GM23338 (cell line): Measurements from ENCODE around the gene WDR74. TPM values are rescaled to one million over a fixed set of nuclear protein-coding genes. Genes with fewer than 3 reads are reported as not detected.
A peak's percentile ranks its signal among the peaks of the same experiment; 100 is the strongest.

Source experiments
- ATAC-seq: fragments of 200-7000 bp; cut with Tn5 transposase; 3 replicates; pipeline ENCODE4 v1.9.1; 2020
- DNase-seq: peaks from one replicate; pipeline ENCODE4 v3.0.0-alpha.2; 2015; ENCODE audit warnings: low spot score
- H2AFZ ChIP-seq: fragments of 200-600 bp; sonication (generic); 2 replicates; pipeline ENCODE4 v1.8.0; 2016; ENCODE audit warnings: antibody characterized with exemption, mild to moderate bottlenecking, moderate library complexity
- H3F3A ChIP-seq: fragments of 200-600 bp; sonication (generic); replicated peaks from 2 replicates; pipeline ENCODE4 v1.8.0; 2017; ENCODE audit warnings: antibody characterized with exemption, mixed run types, low read depth
- H3K27ac ChIP-seq: fragments of 200-600 bp; sonication (generic); 2 replicates; pipeline ENCODE4 v1.6.1; 2016; ENCODE audit warnings: low read depth
- H3K27me3 ChIP-seq: fragments of 200-600 bp; sonication (generic); 2 replicates; pipeline ENCODE4 v1.8.0; 2016; ENCODE audit warnings: mild to moderate bottlenecking, mixed run types, moderate library complexity; ENCODE audit not compliant: insufficient read depth
- H3K36me3 ChIP-seq: fragments of 200-600 bp; sonication (generic); 2 replicates; pipeline ENCODE4 v1.8.0; 2016; ENCODE audit warnings: mild to moderate bottlenecking; ENCODE audit not compliant: insufficient read depth
- H3K4me1 ChIP-seq: fragments of 200-600 bp; sonication (generic); 2 replicates; pipeline ENCODE4 v1.8.0; 2016; ENCODE audit warnings: mild to moderate bottlenecking, moderate library complexity; ENCODE audit not compliant: insufficient read depth
- H3K4me2 ChIP-seq: fragments of 200-600 bp; sonication (generic); 2 replicates; pipeline ENCODE4 v1.7.1; 2017; ENCODE audit warnings: mixed run types
- H3K4me3 ChIP-seq: fragments of 200-600 bp; sonication (generic); 2 replicates; pipeline ENCODE4 v1.6.1; 2016; ENCODE audit warnings: mixed run types
- H3K79me2 ChIP-seq: fragments of 200-600 bp; sonication (generic); replicated peaks from 2 replicates; pipeline ENCODE4 v1.8.0; 2017; ENCODE audit warnings: mild to moderate bottlenecking; ENCODE audit not compliant: insufficient read depth
- H3K9me2 ChIP-seq: fragments of 200-600 bp; sonication (generic); 2 replicates; pipeline ENCODE4 v1.8.0; 2017; ENCODE audit not compliant: insufficient read depth
- H4K20me1 ChIP-seq: fragments of 200-600 bp; sonication (generic); replicated peaks from 2 replicates; pipeline ENCODE4 v1.8.0; 2017; ENCODE audit warnings: mild to moderate bottlenecking; ENCODE audit not compliant: insufficient read depth
- H3K27ac Mint-ChIP-seq: 2 replicates; pipeline ENCODE4 v1.8.0; 2020; ENCODE audit warnings: inconsistent platforms, mild to moderate bottlenecking, moderate library complexity, mixed read lengths
- H3K27me3 Mint-ChIP-seq: 3 replicates; pipeline ENCODE4 v1.8.0; 2022; ENCODE audit warnings: low read depth, mild to moderate bottlenecking, moderate library complexity, mixed read lengths, inconsistent platforms; ENCODE audit not compliant: insufficient read depth, poor library complexity
- H3K36me3 Mint-ChIP-seq: 3 replicates; pipeline ENCODE4 v1.8.0; 2021; ENCODE audit warnings: low read depth, mild to moderate bottlenecking, inconsistent platforms, moderate library complexity, mixed read lengths
- H3K4me1 Mint-ChIP-seq: 3 replicates; pipeline ENCODE4 v1.8.0; 2020; ENCODE audit warnings: mild to moderate bottlenecking, inconsistent platforms, mixed read lengths
- H3K4me3 Mint-ChIP-seq: 3 replicates; pipeline ENCODE4 v1.8.0; 2021; ENCODE audit warnings: moderate library complexity, mild to moderate bottlenecking, inconsistent platforms, mixed read lengths
- H3K9me3 Mint-ChIP-seq: 3 replicates; pipeline ENCODE4 v1.8.0; 2020; ENCODE audit warnings: moderate library complexity, mild to moderate bottlenecking, inconsistent platforms, mixed read lengths
- CREB1 ChIP-seq: fragments of 250-450 bp; sonication (Bioruptor Pico); IDR thresholded peaks from 2 replicates; pipeline ENCODE4 v1.5.0; 2020; ENCODE audit warnings: low read depth, mild to moderate bottlenecking, moderate library complexity
- ETS1 ChIP-seq: IDR thresholded peaks from 2 replicates; pipeline ENCODE4 v1.6.1; 2016; ENCODE audit warnings: antibody characterized with exemption
- EZH2 ChIP-seq: fragments of 200-600 bp; sonication (generic); IDR thresholded peaks from one replicate; pipeline ENCODE4 v1.8.0; 2017; ENCODE audit warnings: antibody characterized with exemption, mild to moderate bottlenecking, low read depth; ENCODE audit not compliant: unreplicated experiment
- EZH2phosphoT487 ChIP-seq: fragments of 200-600 bp; sonication (generic); IDR thresholded peaks from one replicate; pipeline ENCODE4 v1.8.1; 2018; ENCODE audit warnings: antibody characterized with exemption; ENCODE audit not compliant: unreplicated experiment
- POLR2AphosphoS5 ChIP-seq: IDR thresholded peaks from 2 replicates; pipeline ENCODE4 v1.6.1; 2016; ENCODE audit warnings: antibody characterized with exemption, low read depth
- STAT1 ChIP-seq: IDR thresholded peaks from one replicate; pipeline ENCODE4 v1.6.1; 2016; ENCODE audit warnings: antibody characterized with exemption; ENCODE audit not compliant: unreplicated experiment
- ZNF331 ChIP-seq: fragments of 250-450 bp; sonication (Bioruptor Pico); IDR thresholded peaks from 2 replicates; pipeline ENCODE4 v1.5.0; 2020; ENCODE audit warnings: low read depth, mild to moderate bottlenecking, moderate library complexity
- ZNF462 ChIP-seq: fragments of 250-450 bp; sonication (Bioruptor Pico); IDR thresholded peaks from 2 replicates; pipeline ENCODE4 v1.5.0; 2020; ENCODE audit warnings: mild to moderate bottlenecking, moderate library complexity
- polyA plus RNA-seq: library from polyadenylated mRNA; unstranded; fragments of >200 nt; fragmentation: Nextera tagmentation; extraction: Ambion mirVana; gene quantifications from 2 replicates; pipeline ENCODE4 v1.2.1, GENCODE V29; 2016
- total RNA-seq: library from RNA; depleted of rRNA; stranded (reverse); fragments of >200 nt; shearing (Covaris generic); gene quantifications from 2 replicates; pipeline ENCODE4 v1.2.3, GENCODE V29; 2014
- TF ChIP-seq, protein P1 (sequence below): IDR thresholded peaks from one replicate; pipeline ENCODE4 v1.6.1; 2018; ENCODE audit warnings: antibody characterized with exemption; ENCODE audit not compliant: unreplicated experiment

Gene WDR74
- total and polyA plus RNA-seq, 2 experiments from 2014 or later, result 94.4 to 136 TPM

DNA sequence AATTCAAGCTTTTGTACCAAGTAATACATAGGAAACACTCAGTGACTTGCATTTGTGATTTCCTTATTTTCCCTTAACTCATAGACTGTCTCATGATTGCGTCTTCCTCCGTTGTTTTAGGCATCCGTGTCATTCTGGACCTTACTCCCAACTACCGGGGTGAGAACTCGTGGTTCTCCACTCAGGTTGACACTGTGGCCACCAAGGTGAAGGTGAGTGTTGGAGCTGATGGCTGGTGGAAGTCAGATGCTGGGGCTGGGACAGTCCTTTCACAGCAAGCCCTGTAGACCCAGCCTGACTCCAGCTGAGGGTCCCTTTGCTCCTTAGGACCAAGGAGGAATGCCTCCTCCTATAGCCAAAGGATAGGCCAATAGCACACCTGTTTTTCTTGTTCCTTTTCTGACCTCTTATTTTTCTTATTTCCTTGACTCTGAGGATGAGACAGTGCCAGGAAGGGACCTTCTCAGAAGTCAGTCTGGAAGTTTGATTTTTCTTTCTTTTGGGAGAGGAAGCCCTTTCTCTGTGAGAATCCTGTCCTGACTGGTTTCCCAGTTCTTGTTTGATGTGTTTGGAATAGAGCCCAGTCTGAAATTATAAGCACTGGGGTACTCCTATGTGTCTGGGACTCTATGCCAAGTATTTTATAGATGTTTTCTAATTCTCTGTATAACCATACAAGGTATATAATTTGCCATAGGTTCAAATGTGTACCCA lies 43.6 kb upstream of the WDR74 start (continued):
- TF ChIP-seq, protein P1, sequence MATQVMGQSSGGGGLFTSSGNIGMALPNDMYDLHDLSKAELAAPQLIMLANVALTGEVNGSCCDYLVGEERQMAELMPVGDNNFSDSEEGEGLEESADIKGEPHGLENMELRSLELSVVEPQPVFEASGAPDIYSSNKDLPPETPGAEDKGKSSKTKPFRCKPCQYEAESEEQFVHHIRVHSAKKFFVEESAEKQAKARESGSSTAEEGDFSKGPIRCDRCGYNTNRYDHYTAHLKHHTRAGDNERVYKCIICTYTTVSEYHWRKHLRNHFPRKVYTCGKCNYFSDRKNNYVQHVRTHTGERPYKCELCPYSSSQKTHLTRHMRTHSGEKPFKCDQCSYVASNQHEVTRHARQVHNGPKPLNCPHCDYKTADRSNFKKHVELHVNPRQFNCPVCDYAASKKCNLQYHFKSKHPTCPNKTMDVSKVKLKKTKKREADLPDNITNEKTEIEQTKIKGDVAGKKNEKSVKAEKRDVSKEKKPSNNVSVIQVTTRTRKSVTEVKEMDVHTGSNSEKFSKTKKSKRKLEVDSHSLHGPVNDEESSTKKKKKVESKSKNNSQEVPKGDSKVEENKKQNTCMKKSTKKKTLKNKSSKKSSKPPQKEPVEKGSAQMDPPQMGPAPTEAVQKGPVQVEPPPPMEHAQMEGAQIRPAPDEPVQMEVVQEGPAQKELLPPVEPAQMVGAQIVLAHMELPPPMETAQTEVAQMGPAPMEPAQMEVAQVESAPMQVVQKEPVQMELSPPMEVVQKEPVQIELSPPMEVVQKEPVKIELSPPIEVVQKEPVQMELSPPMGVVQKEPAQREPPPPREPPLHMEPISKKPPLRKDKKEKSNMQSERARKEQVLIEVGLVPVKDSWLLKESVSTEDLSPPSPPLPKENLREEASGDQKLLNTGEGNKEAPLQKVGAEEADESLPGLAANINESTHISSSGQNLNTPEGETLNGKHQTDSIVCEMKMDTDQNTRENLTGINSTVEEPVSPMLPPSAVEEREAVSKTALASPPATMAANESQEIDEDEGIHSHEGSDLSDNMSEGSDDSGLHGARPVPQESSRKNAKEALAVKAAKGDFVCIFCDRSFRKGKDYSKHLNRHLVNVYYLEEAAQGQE, result no peak
- TF ChIP-seq CREB1 (CRISPR knock-in tag) (no peak), EZH2phosphoT487 (no peak), POLR2AphosphoS5 (no peak), STAT1 (no peak)

GRCh38 chr11:62882431-62882749 lies 43.0 kb upstream of the WDR74 start:
- H3K4me3 ChIP-seq, result peak overlapping the region; percentile 98
- peaks cover 90% of the 10 kb centered on the region for H3K79me2 ChIP-seq
- peaks cover 67% of the 10 kb centered on the region for H4K20me1 ChIP-seq
- H2AFZ ChIP-seq, result no peak overlapping the region
- Mint-ChIP-seq H3K4me1 (peaks cover 60% of the 10 kb centered on the region), H3K27ac (peak overlapping the region; percentile 100), H3K36me3 (peaks cover 99% of the 10 kb centered on the region), H3K27me3 (peaks cover 45% of the 10 kb centered on the region), H3K9me3 (peaks cover 2% of the 10 kb centered on the region; the same call in 2 of the 3 replicates), H3K4me3 (peak overlapping the region; percentile 100)
- H3K36me3 ChIP-seq, result peaks cover 60% of the 10 kb centered on the region
- peak overlapping the region; percentile 80 for H3K4me2 ChIP-seq
- no peaks in the 10 kb centered on the region for H3K27me3 ChIP-seq
- H3K27ac ChIP-seq, result peak overlapping the region; percentile 95
- H3F3A ChIP-seq, result peaks cover 77% of the 10 kb centered on the region
- ATAC-seq (no peak), DNase-seq (no peak)
- H3K4me1 ChIP-seq, result peaks cover 35% of the 10 kb centered on the region
- H3K9me2 ChIP-seq, result no peaks in the 10 kb centered on the region
- no peak for TF ChIP-seq STAT1
- TF ChIP-seq ZNF331 (CRISPR knock-in tag), result no peak
- no peak for TF ChIP-seq ETS1
- no peak for TF ChIP-seq EZH2
- no peak for TF ChIP-seq EZH2phosphoT487
- no peak for TF ChIP-seq ZNF462
- TF ChIP-seq, protein P1, result no peak
- no peak for TF ChIP-seq POLR2AphosphoS5
- TF ChIP-seq CREB1 (CRISPR knock-in tag), result no peak
